ENCODE results near the gene ATP10B. TPM values are rescaled to one million over a fixed set of nuclear protein-coding genes. Genes with fewer than 3 reads are reported as not detected.

Gene ATP10B
- total RNA-seq, 4 donors from 2014 or later, result 0.12 to 0.13 TPM; not detected in 2

- no peak for TF ChIP-seq CTCF (IDR thresholded peaks at IDR 0.05)
- ATAC-seq (ENCODE audit: low FRiP score) (no peak), DNase-seq (ENCODE audit: low spot score) (no peak)
These were observed 211.6 kb downstream of the ATP10B start for GRCh38 chr5:160640406-160640805.

- TF ChIP-seq CTCF (IDR thresholded peaks at IDR 0.05), result no peak
- no peak for ATAC-seq (ENCODE audit: low FRiP score)
- no peak for DNase-seq (ENCODE audit: low spot score)
These were observed 213.8 kb downstream of the ATP10B start for GRCh38 chr5:160638161-160638742.

- no peak for ATAC-seq (ENCODE audit: low FRiP score)
- TF ChIP-seq CTCF (IDR thresholded peaks at IDR 0.05), result no peak
- no peak for DNase-seq (ENCODE audit: low spot score)
These were observed 214.5 kb downstream of the ATP10B start for GRCh38 chr5:160637357-160638090.

- ATAC-seq (ENCODE audit: low FRiP score) (no peak), DNase-seq (ENCODE audit: low spot score) (no peak)
- no peak for TF ChIP-seq CTCF (IDR thresholded peaks at IDR 0.05)
These were observed 216.3 kb downstream of the ATP10B start for GRCh38 chr5:160635663-160636062.

- DNase-seq (ENCODE audit: low spot score) (no peak), ATAC-seq (ENCODE audit: low FRiP score) (no peak)
- no peak for TF ChIP-seq CTCF (IDR thresholded peaks at IDR 0.05)
These were observed 217.0 kb downstream of the ATP10B start for GRCh38 chr5:160635046-160635445.

GRCh38 chr5:160629003-160629402, 223.0 kb downstream of the ATP10B start:
- no peak for TF ChIP-seq CTCF (IDR thresholded peaks at IDR 0.05)

GRCh38 chr5:160628619-160628968, 223.4 kb downstream of the ATP10B start:
- DNase-seq (ENCODE audit: low spot score), result no peak
- no peak for ATAC-seq (ENCODE audit: low FRiP score)
- no peak for TF ChIP-seq CTCF (IDR thresholded peaks at IDR 0.05)

More at GRCh38 chr5:160629003-160629402, 223.0 kb downstream of the ATP10B start:
- ATAC-seq (ENCODE audit: low FRiP score) (no peak), DNase-seq (ENCODE audit: low spot score) (no peak)

Data from omental fat pad (tissue), 4 donors.